Thyroid gland (tissue), 4 donors: ENCODE measurements around the gene MAD2L1BP. TPM values are rescaled to one million over a fixed set of nuclear protein-coding genes. Genes with fewer than 3 reads are reported as not detected.
"Not testable (repeated sequence)": the region's sequence is repeated elsewhere in the genome, so short reads cannot be mapped to it uniquely, and the experiment has no call there.

Experiments used
- DNase-seq, 2 donors: peaks; one replicate each; pipeline ENCODE4 v3.0.0-alpha.2; 2019
- H3K27ac ChIP-seq, 3 donors: fragments of 200-600 bp; sonication (generic); 1 replicate in 2 of 3; 2 replicates in 1 of 3; pipeline ENCODE4 v1.5.1; 2016 to 2019; ENCODE audit warnings: mild to moderate bottlenecking in 1 of 3, moderate library complexity in 1 of 3
- H3K27me3 ChIP-seq: fragments of 200-600 bp; sonication (generic); one replicate; pipeline ENCODE4 v1.5.1; 2019
- H3K36me3 ChIP-seq, 2 donors: fragments of 200-600 bp; sonication (generic); one replicate each; pipeline ENCODE4 v1.5.1; 2016 to 2019
- H3K4me1 ChIP-seq, 2 donors: fragments of 200-600 bp; sonication (generic); one replicate each; pipeline ENCODE4 v1.5.1; 2017 to 2019
- H3K4me3 ChIP-seq, 3 donors: fragments of 200-600 bp; sonication (generic); replicated peaks in 1 of 3; 1 replicate in 2 of 3; 2 replicates in 1 of 3; pipeline ENCODE4 v1.5.1; 2016; ENCODE audit warnings: mild to moderate bottlenecking in 1 of 3
- H3K9me3 ChIP-seq: fragments of 200-600 bp; sonication (generic); one replicate; pipeline ENCODE4 v1.5.1; 2017
- POLR2A ChIP-seq, 2 donors: fragments of 450-650 bp; IDR thresholded peaks; one replicate each; pipeline ENCODE4 v1.6.1; 2017; ENCODE audit warnings: antibody characterized with exemption in 2 of 2, mild to moderate bottlenecking in 2 of 2, moderate library complexity in 1 of 2
- WGBS, 2 donors: methylation state at CpG; one replicate each; pipeline ENCODE4 v1.1.5; 2017; 5-methylcytosine and 5-hydroxymethylcytosine counted together
- intact Hi-C: fragments of 100-400 bp; cut with DNase I; formaldehyde crosslinking; loops from one replicate; pipeline ENCODE4 v1.15.1; 2023
- total RNA-seq, 4 donors: library from RNA; depleted of rRNA; stranded (reverse); fragments of >200 nt; gene quantifications; one replicate each; pipeline ENCODE4 v1.2.3, GENCODE V29; 2016
- TF ChIP-seq, protein P1 (sequence below), 6 experiments: fragments of 200-600 bp in 3 of 6; fragments of 450-650 bp in 3 of 6; sonication (generic) in 3 of 6; IDR thresholded peaks; one replicate each; pipeline ENCODE4 v1.5.1; 2016 to 2019; ENCODE audit warnings: antibody characterized with exemption in 6 of 6, mild to moderate bottlenecking in 2 of 6, inconsistent platforms in 1 of 6, moderate library complexity in 1 of 6

MAD2L1BP gene
- 10 to 100 TPM; 15.9 to 54.8 (median 20.4) TPM for total RNA-seq

DNA sequence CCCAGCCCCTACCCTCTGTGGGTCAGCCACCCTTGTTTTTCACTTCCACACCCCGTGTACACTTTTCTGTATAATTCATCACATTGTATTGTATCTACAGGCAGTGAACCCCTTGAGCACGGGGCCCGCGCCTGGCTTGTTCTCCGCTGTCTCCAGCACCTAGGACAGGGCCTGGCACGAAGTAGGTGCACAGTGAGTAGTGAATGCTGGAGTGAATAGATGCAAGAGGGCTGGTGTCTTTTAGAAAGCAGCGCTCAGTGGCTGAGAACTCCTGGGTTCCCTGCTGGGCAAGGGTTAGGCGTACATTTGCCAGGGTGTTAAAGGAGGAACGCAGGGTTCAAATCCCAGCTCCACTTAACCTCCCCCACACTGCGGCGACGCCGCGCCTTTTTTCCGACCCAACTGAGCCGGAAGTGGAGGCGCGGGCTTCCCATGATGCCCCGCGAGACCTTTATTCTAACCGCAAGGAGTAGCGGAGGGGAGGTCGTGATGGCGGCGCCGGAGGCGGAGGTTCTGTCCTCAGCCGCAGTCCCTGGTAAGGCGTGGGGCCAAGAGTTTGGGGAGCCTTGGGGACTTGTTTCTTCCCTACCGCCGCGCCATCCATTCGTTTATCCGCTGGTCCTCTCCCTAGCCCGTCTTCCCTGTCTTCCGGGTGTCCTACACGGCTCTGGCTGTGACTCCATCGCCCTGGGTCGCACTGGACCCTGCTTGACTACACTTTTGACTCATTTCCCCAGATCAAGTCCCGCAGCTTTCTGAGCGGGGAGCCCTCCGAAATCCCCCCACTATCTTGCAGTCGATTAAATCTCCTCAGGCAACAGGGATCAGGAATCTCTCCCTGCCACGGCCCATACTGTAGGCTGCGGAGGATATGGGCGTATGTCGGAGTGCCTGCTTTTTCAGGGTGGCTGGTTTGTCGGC, at the start of gene MAD2L1BP:
MAD2L1BP (plus strand) TSS at position 454 of the 921 bp plus-strand sequence; CDS start at position 490, 36 bp downstream.
- H3K9me3 ChIP-seq: no peaks in the 10 kb centered on the region
- 6 to 8% methylated on average over 26 to 46 of the region's 48 CpGs for WGBS, 2 donors
- peaks cover 14 to 21% of the 10 kb centered on the region in 2 donors for H3K4me1 ChIP-seq
- DNase-seq: peak; percentile 78
- H3K27me3 ChIP-seq: no peaks in the 10 kb centered on the region
- intact Hi-C loops: no loop called here
- peak within 1 kb of the TSS; percentile 52 to 87 (median 82) for H3K4me3 ChIP-seq
- peak within 1 kb of the TSS; percentile 52 to 76 (median 76) for H3K27ac ChIP-seq
- peak in 1 of 2 donors; percentile 79 for TF ChIP-seq POLR2A (IDR thresholded peaks at IDR 0.05)
- TF ChIP-seq, protein P1, sequence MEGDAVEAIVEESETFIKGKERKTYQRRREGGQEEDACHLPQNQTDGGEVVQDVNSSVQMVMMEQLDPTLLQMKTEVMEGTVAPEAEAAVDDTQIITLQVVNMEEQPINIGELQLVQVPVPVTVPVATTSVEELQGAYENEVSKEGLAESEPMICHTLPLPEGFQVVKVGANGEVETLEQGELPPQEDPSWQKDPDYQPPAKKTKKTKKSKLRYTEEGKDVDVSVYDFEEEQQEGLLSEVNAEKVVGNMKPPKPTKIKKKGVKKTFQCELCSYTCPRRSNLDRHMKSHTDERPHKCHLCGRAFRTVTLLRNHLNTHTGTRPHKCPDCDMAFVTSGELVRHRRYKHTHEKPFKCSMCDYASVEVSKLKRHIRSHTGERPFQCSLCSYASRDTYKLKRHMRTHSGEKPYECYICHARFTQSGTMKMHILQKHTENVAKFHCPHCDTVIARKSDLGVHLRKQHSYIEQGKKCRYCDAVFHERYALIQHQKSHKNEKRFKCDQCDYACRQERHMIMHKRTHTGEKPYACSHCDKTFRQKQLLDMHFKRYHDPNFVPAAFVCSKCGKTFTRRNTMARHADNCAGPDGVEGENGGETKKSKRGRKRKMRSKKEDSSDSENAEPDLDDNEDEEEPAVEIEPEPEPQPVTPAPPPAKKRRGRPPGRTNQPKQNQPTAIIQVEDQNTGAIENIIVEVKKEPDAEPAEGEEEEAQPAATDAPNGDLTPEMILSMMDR (IDR thresholded peaks at IDR 0.05): no peak
- peaks cover 12% of the 10 kb centered on the region in 2 donors for H3K36me3 ChIP-seq

DNA sequence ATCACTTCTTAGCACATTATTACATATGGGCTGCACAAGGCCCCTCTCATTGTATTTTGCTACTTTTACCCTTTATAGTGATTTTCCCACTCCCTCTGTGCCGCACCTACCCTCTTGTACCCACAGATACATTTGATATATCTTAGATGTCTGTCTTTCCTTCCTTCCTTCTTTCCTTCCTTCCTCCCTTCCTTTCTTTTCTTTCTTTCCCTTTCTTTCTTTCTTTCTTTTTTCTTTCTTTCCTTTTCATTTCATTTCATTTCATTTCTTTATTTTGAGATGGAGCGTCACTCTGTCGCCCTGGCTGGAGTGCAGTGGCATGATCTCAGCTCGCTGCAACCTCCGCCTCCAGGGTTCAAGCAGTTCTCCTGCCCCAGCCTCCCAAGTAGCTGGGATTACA, 47.4 kb upstream of the MAD2L1BP start:
- H3K4me1 ChIP-seq: no peaks in the 10 kb centered on the region
- WGBS, 2 donors: 96 to 99% methylated on average over 5 of the region's 5 CpGs
- intact Hi-C loops: no loop called here
- TF ChIP-seq, protein P1 (IDR thresholded peaks at IDR 0.05): no peak
- no peak for TF ChIP-seq POLR2A (IDR thresholded peaks at IDR 0.05)
- DNase-seq: no peak
- H3K9me3 ChIP-seq: no peaks in the 10 kb centered on the region
- peaks cover 19 to 40% of the 10 kb centered on the region in 2 donors for H3K36me3 ChIP-seq
- no peak overlapping the region for H3K4me3 ChIP-seq
- H3K27me3 ChIP-seq: no peaks in the 10 kb centered on the region
- no peak overlapping the region for H3K27ac ChIP-seq

DNA sequence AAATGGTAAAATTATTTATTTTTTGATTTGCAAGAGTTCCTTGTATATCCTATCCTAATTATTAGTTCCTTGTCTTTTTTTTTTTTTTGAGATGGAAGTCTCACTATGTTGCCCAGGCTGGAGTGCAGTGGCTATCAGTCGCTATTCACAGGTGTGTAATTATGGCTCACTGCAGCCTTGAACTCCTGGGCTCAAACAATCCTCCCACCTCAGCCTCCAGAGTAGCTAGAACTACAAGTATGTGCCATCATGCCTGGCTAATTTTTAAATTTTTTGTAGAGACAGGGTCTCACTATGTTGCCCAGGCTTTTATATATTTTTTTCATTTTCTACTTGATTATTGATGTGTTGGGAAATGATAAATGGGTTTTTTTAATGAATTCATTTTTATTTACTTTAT, 46.1 kb upstream of the MAD2L1BP start:
- DNase-seq, H3K9me3 ChIP-seq, H3K4me3 ChIP-seq, intact Hi-C loops, H3K4me1 ChIP-seq, H3K27me3 ChIP-seq, H3K27ac ChIP-seq: not testable (repeated sequence)
- peaks cover 8 to 26% of the 10 kb centered on the region in 2 donors for H3K36me3 ChIP-seq
- WGBS, 2 donors: 93 to 94% methylated on average over 1 of the region's 1 CpG

DNA sequence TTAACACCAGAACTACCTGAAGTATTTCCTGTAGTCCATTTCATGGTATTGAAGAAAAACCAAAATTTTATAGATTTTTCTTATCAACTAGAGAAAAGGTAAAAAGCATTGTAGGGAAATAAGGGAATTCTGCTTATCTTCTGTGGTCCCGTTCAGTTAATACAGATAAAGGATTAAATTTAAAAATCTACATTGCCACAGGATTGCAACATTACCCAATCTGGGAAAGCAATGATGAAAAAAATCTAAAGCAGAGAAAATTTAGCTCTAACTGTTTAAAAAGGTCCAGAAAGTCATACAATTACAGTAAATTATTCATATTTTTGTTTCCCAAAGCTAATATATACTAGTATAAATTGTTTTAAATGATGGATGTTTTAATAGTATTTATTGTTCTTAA, 41.7 kb upstream of the MAD2L1BP start:
- no peak for DNase-seq
- no peak overlapping the region for H3K27ac ChIP-seq
- intact Hi-C loops: no loop called here
- H3K4me3 ChIP-seq: no peak overlapping the region
- H3K36me3 ChIP-seq: peaks cover 0 to 4% of the 10 kb centered on the region in 2 donors
- 90 to 95% methylated on average over 1 of the region's 1 CpG for WGBS, 2 donors
- H3K27me3 ChIP-seq: no peaks in the 10 kb centered on the region
- H3K4me1 ChIP-seq: no peaks in the 10 kb centered on the region
- H3K9me3 ChIP-seq: no peaks in the 10 kb centered on the region
- TF ChIP-seq POLR2A (IDR thresholded peaks at IDR 0.05): no peak
- TF ChIP-seq, protein P1 (IDR thresholded peaks at IDR 0.05): no peak

DNA sequence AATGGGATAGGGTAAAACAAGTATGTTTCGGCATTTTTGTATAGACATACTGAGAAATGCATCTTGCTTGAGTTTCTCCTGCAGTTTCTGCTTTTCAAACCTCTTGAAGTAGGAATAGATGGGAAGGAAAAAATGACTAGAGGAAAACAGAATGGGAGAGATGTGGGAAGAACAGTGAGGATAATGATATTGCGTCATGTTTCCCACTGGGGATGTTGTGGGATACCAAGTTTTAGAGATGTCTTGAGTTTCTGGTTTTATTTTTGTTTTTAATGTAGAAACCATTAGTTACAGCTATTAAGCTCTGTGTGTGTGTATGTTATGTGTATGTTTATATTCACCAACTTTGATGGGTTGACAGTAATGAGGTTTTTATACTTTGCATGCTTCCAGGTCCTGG, 35.0 kb upstream of the MAD2L1BP start:
- no peak for DNase-seq
- H3K36me3 ChIP-seq: peaks cover 6 to 25% of the 10 kb centered on the region in 2 donors
- H3K4me1 ChIP-seq: no peaks in the 10 kb centered on the region
- H3K4me3 ChIP-seq: no peak overlapping the region
- WGBS, 2 donors: 96 to 97% methylated on average over 2 of the region's 2 CpGs
- no peaks in the 10 kb centered on the region for H3K27me3 ChIP-seq
- H3K9me3 ChIP-seq: no peaks in the 10 kb centered on the region
- TF ChIP-seq, protein P1 (IDR thresholded peaks at IDR 0.05): no peak
- no peak for TF ChIP-seq POLR2A (IDR thresholded peaks at IDR 0.05)
- intact Hi-C loops: no loop called here
- no peak overlapping the region for H3K27ac ChIP-seq
